Brain microvascular endothelial cell (primary cell): Measurements from ENCODE around the gene RNFT2.

Source experiments
- DNase-seq: peaks from one replicate; pipeline ENCODE4 v3.0.0-alpha.2; 2020
- H3K27ac ChIP-seq: fragments of 250-450 bp; sonication (Bioruptor Pico); 2 replicates; pipeline ENCODE4 v1.5.1; 2020; ENCODE audit warnings: mild to moderate bottlenecking, moderate library complexity
- H3K27me3 ChIP-seq: fragments of 250-450 bp; sonication (Bioruptor Pico); replicated peaks from 2 replicates; pipeline ENCODE4 v1.5.1; 2020; ENCODE audit warnings: mild to moderate bottlenecking
- H3K36me3 ChIP-seq: fragments of 250-450 bp; sonication (Bioruptor Pico); replicated peaks from 2 replicates; pipeline ENCODE4 v1.5.1; 2020; ENCODE audit warnings: mild to moderate bottlenecking
- H3K4me3 ChIP-seq: 2 replicates; pipeline ENCODE4 v1.5.1; 2011; ENCODE audit warnings: low read depth, mild to moderate bottlenecking, control low read depth, low read length, moderate library complexity
- CTCF ChIP-seq: IDR thresholded peaks from 2 replicates; pipeline ENCODE4 v1.5.1; 2011; ENCODE audit warnings: low read depth, mild to moderate bottlenecking, moderate library complexity, low read length, control low read depth, inconsistent platforms; ENCODE audit errors: missing control alignments
- in situ Hi-C: cut with HindIII; loops from 2 replicates; pipeline ENCODE4 v1.10.0; 2017; ENCODE audit warnings: low sequenced_read_pairs, low pct_ligation_motif_present

RNFT2 gene

DNA sequence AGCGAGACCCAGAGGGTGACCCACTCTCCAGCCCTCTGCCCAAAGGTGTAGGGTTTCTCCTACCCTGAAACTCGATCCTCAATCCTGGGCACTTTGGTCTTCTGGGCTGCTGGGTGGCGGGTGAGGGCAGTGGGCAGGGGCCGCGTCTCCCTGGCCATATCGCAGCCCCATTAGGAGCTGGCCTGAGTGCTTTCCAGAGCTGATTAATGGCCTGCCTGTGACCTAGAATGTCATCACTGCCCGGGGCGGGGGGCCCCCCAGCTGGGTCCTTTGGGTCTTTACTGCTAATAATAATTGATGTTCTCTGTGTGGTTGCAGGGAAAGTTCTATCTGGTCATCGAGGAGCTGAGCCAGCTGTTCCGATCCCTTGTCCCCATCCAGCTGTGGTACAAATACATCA lies 95.4 kb downstream of the RNFT2 start:
- TF ChIP-seq CTCF = no peak
- Histone ChIP-seq H3K36me3 (no peaks in the 10 kb centered on the region), H3K27me3 (no peaks in the 10 kb centered on the region), H3K27ac (no peak overlapping the region), H3K4me3 (no peak overlapping the region)
- no peak for DNase-seq
- in situ Hi-C loops = no loop called here

DNA sequence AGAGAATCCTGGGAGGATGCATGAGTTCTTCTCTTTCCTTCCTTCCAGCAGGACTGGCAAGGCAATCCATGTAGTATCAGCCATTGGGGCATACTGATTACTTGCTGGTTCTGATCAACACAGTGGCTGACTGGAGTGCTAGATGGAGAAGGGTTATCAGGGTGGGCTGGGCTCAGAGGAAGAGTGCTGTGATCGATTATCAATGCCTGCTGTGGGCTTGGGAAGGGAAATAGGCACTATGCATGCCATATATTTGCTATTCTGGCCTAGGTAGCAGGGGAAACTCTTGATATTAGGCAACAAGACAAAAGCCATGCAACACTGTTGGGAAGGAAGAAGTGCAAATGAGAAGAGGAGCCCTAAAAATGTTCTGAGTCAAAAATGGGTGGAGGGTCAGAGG lies 97.4 kb downstream of the RNFT2 start:
- Histone ChIP-seq H3K27ac (no peak overlapping the region), H3K4me3 (no peak overlapping the region), H3K36me3 (no peaks in the 10 kb centered on the region), H3K27me3 (no peaks in the 10 kb centered on the region)
- in situ Hi-C loops = no loop called here
- no peak for DNase-seq
- TF ChIP-seq CTCF = no peak

- Histone ChIP-seq H3K36me3 (no peaks in the 10 kb centered on the region), H3K27ac (no peak overlapping the region), H3K4me3 (no peak overlapping the region), H3K27me3 (no peaks in the 10 kb centered on the region)
- in situ Hi-C loops = no loop called here
- no peak for DNase-seq
- no peak for TF ChIP-seq CTCF
These were observed 99.0 kb downstream of the RNFT2 start for GRCh38 chr12:116837097-116837496.

- H3K27ac ChIP-seq = no peak overlapping the region
- H3K27me3 ChIP-seq = no peaks in the 10 kb centered on the region
- no peak for DNase-seq
- H3K4me3 ChIP-seq = no peak overlapping the region
- no peaks in the 10 kb centered on the region for H3K36me3 ChIP-seq
- in situ Hi-C loops = no loop called here
- no peak for TF ChIP-seq CTCF
These were observed 100.2 kb downstream of the RNFT2 start for GRCh38 chr12:116838365-116838764.

DNA sequence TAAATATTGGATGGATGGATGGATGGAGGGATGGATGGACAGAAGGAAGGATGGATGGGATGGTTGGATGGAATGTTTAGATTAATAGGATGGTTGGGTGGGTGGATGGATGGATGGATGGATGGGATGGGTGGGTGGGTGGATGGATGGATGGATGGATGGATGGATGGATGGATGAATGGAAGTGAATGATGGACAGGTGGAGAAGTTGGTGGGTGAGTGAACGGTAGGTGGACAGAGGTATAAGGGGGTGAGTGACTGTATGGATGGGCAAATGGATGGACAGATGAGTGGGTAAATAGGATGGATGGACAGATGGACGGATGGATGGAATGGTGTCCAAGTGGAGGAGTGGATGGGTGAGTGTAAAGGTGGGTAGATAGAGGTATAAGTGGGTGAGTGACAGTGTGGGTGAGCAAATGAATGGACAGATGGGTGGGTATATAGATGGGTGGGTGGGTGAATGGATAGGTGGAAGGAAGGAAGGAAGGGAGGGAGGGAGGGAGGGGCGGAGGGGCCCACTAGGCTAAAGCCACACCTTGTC lies 101.2 kb downstream of the RNFT2 start:
- in situ Hi-C loops = no loop called here
- no peaks in the 10 kb centered on the region for H3K36me3 ChIP-seq
- H3K27ac ChIP-seq = no peak overlapping the region
- no peak overlapping the region for H3K4me3 ChIP-seq
- TF ChIP-seq CTCF = no peak
- no peaks in the 10 kb centered on the region for H3K27me3 ChIP-seq
- DNase-seq = no peak

GRCh38 chr12:116843085-116843484 lies 105.0 kb downstream of the RNFT2 start:
- no peak for DNase-seq
- H3K27ac ChIP-seq = no peak overlapping the region

More at GRCh38 chr12:116843085-116843484, 105.0 kb downstream of the RNFT2 start:
- in situ Hi-C loops = no loop called here
- H3K27me3 ChIP-seq = no peaks in the 10 kb centered on the region
- no peaks in the 10 kb centered on the region for H3K36me3 ChIP-seq
- H3K4me3 ChIP-seq = no peak overlapping the region
- TF ChIP-seq CTCF = no peak
